ENCODE data around the gene GRM4. TPM values are rescaled to one million over a fixed set of nuclear protein-coding genes. Genes with fewer than 3 reads are reported as not detected.
A peak's percentile ranks its signal among the peaks of the same experiment; 100 is the strongest.

Gene GRM4
- total RNA-seq, 1 experiment from 2014 or later: not detected

- ChIA-PET CTCF (no interaction called here), POLR2A (ENCODE audit: unreplicated experiment) (no interaction called here)
- Histone ChIP-seq H3K9me2 (replicated peaks; ENCODE audit: low read length) (no peaks in the 10 kb centered on the region), H3K4me1 (ENCODE audit: insufficient read depth, low read length) (no peaks in the 10 kb centered on the region), H3K27me3 (ENCODE audit: low read length) (peaks cover 13% of the 10 kb centered on the region), H3K4me3 (ENCODE audit: low read length) (no peak overlapping the region), H3K9ac (ENCODE audit: low read length) (no peak overlapping the region), H3K27ac (ENCODE audit: low read length) (no peak overlapping the region), H3K9me3 (ENCODE audit: low read length) (no peaks in the 10 kb centered on the region), H3K36me3 (ENCODE audit: low read depth, low read length) (no peaks in the 10 kb centered on the region), H4K20me1 (ENCODE audit: low read length) (no peaks in the 10 kb centered on the region), H2AFZ (ENCODE audit: low read length) (no peak overlapping the region), H3K79me2 (ENCODE audit: low read length) (no peaks in the 10 kb centered on the region), H3K4me2 (ENCODE audit: low read length) (no peak overlapping the region), H3F3A (ENCODE audit: low read length, unreplicated experiment) (no peaks in the 10 kb centered on the region)
- no TSS peak for BruUV-seq (replicated peaks)
- TF ChIP-seq EZH2phosphoT487 (IDR thresholded peaks at IDR 0.05; ENCODE audit: borderline replicate concordance, low read length): no peak
- no peak for TF ChIP-seq EZH2 (IDR thresholded peaks at IDR 0.05; ENCODE audit: low read length, unreplicated experiment)
- no peak for TF ChIP-seq CTCF (conservative IDR thresholded peaks at IDR 0.05; ENCODE audit: low read depth, low read length)
- ATAC-seq (peak; percentile 37), DNase-seq (peak; percentile 5)
- intact Hi-C loops (cut with micrococcal nuclease): no loop called here
Measured at GRCh38 chr6:33974030-33974429, 171.9 kb downstream of the GRM4 start.

GRCh38 chr6:33971580-33971979 is 174.3 kb downstream of the GRM4 start:
- Histone ChIP-seq H3K9me2 (replicated peaks; ENCODE audit: low read length) (no peaks in the 10 kb centered on the region), H3K9ac (ENCODE audit: low read length) (no peak overlapping the region), H3K79me2 (ENCODE audit: low read length) (no peaks in the 10 kb centered on the region), H3K4me2 (ENCODE audit: low read length) (no peak overlapping the region), H3F3A (ENCODE audit: low read length, unreplicated experiment) (no peaks in the 10 kb centered on the region), H3K4me3 (ENCODE audit: low read length) (no peak overlapping the region), H3K4me1 (ENCODE audit: insufficient read depth, low read length) (no peaks in the 10 kb centered on the region), H3K27ac (ENCODE audit: low read length) (no peak overlapping the region), H3K27me3 (ENCODE audit: low read length) (peaks cover 15% of the 10 kb centered on the region), H4K20me1 (ENCODE audit: low read length) (no peaks in the 10 kb centered on the region), H3K9me3 (ENCODE audit: low read length) (no peaks in the 10 kb centered on the region), H3K36me3 (ENCODE audit: low read depth, low read length) (no peaks in the 10 kb centered on the region), H2AFZ (ENCODE audit: low read length) (no peak overlapping the region)
- intact Hi-C loops (cut with micrococcal nuclease): no loop called here
- ATAC-seq (no peak), DNase-seq (no peak)
- ChIA-PET CTCF (no interaction called here), POLR2A (ENCODE audit: unreplicated experiment) (no interaction called here)
- TF ChIP-seq EZH2phosphoT487 (IDR thresholded peaks at IDR 0.05; ENCODE audit: borderline replicate concordance, low read length) (no peak), CTCF (conservative IDR thresholded peaks at IDR 0.05; ENCODE audit: low read depth, low read length) (no peak), EZH2 (IDR thresholded peaks at IDR 0.05; ENCODE audit: low read length, unreplicated experiment) (no peak)
- no TSS peak for BruUV-seq (replicated peaks)

Small RNA genes lying within 50 kb of the gene (microRNA-seq; reads per million reads assigned to microRNA genes)
- gene MIR1275 (ENCODE audit: unreplicated experiment): 7.8 reads per million, percentile 31 among the genes with 10 or more reads in this experiment

Other genes with a start within 250 kb of the GRM4 start
- gene HMGA1, start 90.8 kb upstream of the GRM4 start, total RNA-seq (2014; rRNA removed): 1,115 and 1,441 TPM in 2 replicates
- gene SMIM29, start 102.9 kb upstream of the GRM4 start, total RNA-seq (2014; rRNA removed): 25.8 and 26.8 TPM in 2 replicates
- gene NUDT3, start 246.6 kb upstream of the GRM4 start, total RNA-seq (2014; rRNA removed): 24.6 and 28.7 TPM in 2 replicates